Liver (tissue), 3 donors: ENCODE data around the gene HBG2.

Experiments
- CTCF ChIP-seq: fragments of 150-350 bp; IDR thresholded peaks from 2 replicates; pipeline ENCODE4 v1.5.1; 2017; ENCODE audit warnings: improper control_type of control experiment, low read depth, low read length; ENCODE audit not compliant: missing input control
- EGR1 ChIP-seq, 2 donors: IDR thresholded peaks; 2 replicates each; pipeline ENCODE4 v1.6.1; 2016 to 2018; ENCODE audit warnings: antibody characterized with exemption in 2 of 2, low read depth in 2 of 2
- GABPA ChIP-seq, 2 donors: IDR thresholded peaks in 1 of 2; conservative IDR thresholded peaks in 1 of 2; 2 replicates each; pipeline ENCODE4 v1.6.1; 2016; ENCODE audit warnings: antibody characterized with exemption in 2 of 2, mild to moderate bottlenecking in 1 of 2, moderate library complexity in 1 of 2
- JUND ChIP-seq, 2 donors: IDR thresholded peaks; 2 replicates each; pipeline ENCODE4 v1.6.1; 2016; ENCODE audit warnings: antibody characterized with exemption in 2 of 2
- MAX ChIP-seq: IDR thresholded peaks from 2 replicates; pipeline ENCODE4 v1.6.1; 2016; ENCODE audit warnings: antibody characterized with exemption
- REST ChIP-seq: IDR thresholded peaks from 2 replicates; pipeline ENCODE4 v1.6.1; 2016; ENCODE audit warnings: antibody characterized with exemption, mild to moderate bottlenecking
- TAF1 ChIP-seq: conservative IDR thresholded peaks from 2 replicates; pipeline ENCODE4 v1.6.1; 2016; ENCODE audit warnings: antibody characterized with exemption, mild to moderate bottlenecking
- ZBTB33 ChIP-seq: IDR thresholded peaks from 2 replicates; pipeline ENCODE4 v1.6.1; 2016; ENCODE audit warnings: antibody characterized with exemption
- donor health status: healthy.
- donor health status: healthy.

GRCh38 chr11:5275369-5276110 is 21.0 kb upstream of the HBG2 start:
- TF ChIP-seq EGR1 (IDR thresholded peaks at IDR 0.05; ENCODE audit: low read depth in 2 of 2) (no peak), REST (no peak), JUND (IDR thresholded peaks at IDR 0.05) (no peak), CTCF (no peak), ZBTB33 (no peak), MAX (no peak), GABPA (IDR thresholded peaks at IDR 0.05 in 1 of 2, conservative IDR thresholded peaks at IDR 0.05 in 1 of 2) (no peak), TAF1 (no peak)
